Stimulated activated CD8-positive, alpha-beta memory T cell treated with anti-CD3 and anti-CD28 coated beads, Interleukin-4, amount 100 ng/mL, for 4 hours (primary cell): ENCODE measurements around the gene HTRA3.
"Not testable (repeated sequence)": the region's sequence is repeated elsewhere in the genome, so short reads cannot be mapped to it uniquely, and the experiment has no call there.

Experiments
- DNase-seq, 2 donors: peaks; one replicate each; pipeline ENCODE4 v3.0.0-alpha.2; 2020; ENCODE audit warnings: low read depth in 2 of 2, low spot score in 1 of 2

HTRA3 gene

GRCh38 chr4:8338351-8338961, 68.9 kb downstream of the HTRA3 start:
- no peak for DNase-seq

- no peak for DNase-seq
These were observed 71.3 kb downstream of the HTRA3 start for GRCh38 chr4:8340781-8341241.

DNA sequence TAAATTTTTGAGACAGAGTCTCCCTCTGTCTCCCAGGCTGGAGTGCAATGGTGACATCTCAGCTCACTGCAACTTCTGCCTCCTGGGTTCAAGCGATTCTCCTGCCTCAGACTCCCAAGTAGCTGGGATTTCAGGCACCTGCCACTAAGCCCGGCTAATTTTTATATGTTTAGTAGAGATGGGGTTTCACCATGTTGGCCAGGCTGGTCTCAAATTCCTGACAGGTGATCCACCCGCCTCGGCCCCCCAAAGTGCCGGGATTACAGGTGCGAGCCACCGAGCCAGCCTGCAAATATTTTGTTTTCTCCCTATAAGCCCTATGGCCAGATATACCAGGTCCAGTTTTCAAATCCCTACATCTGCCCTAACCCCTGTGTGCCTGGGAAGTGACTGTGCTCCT, 71.7 kb downstream of the HTRA3 start:
- DNase-seq = not testable (repeated sequence)

- no peak for DNase-seq
These were observed 72.1 kb downstream of the HTRA3 start for GRCh38 chr4:8341691-8342090.

- no peak for DNase-seq
These were observed 73.2 kb downstream of the HTRA3 start for GRCh38 chr4:8342651-8343261.

DNA sequence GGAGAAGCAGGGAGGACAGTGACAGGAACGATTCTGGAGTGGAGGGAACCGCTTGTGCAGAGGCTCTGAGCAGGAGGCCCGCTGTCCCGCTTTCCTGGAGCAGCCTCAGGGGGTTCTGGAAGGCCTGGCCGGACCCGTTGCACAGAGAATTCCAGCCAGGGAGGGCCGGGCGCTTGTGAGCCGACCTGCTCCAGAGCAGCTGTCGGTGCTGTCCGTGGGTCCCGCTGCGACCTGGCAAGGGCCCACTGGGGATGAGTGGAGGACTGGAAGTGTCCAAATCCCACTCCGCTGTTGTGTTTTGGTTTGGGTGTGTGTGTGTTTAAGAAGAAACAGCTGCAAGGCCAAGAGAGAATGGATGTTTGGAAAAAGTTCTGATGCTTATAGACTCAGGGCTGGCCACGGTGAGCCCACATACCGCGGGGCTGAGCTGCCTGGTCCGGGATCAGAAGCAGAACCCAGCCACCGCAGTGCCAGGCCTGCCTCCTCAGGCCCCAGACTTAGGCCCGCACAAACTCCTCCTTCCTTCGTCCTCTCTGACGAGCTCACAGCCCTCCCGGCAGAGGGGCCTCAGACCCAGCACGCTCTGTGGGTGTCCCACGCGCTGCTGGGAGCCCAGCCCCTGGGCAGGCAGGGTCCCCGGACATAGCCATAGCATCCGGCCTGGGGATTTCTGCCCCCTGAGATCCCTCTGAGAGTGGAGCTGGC, 73.9 kb downstream of the HTRA3 start:
- DNase-seq = no peak

DNA sequence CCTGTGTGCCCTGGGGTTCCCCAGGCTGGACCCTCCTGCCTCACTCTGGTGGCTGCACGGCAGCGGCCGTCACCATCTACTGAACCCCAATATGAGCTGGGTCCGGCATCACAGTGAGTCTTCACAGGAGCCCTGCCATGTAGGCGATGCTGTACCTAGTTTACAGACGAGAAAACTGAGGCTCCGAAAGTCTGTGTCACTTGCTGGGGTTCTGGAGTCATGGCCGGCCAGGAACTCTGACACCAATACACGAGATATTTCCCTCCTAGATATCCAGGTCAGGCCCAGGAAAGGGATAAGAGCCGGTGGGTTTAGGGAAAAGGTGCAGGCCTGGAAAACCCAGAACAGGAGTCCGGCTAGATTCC, 74.4 kb downstream of the HTRA3 start:
- no peak for DNase-seq

DNA sequence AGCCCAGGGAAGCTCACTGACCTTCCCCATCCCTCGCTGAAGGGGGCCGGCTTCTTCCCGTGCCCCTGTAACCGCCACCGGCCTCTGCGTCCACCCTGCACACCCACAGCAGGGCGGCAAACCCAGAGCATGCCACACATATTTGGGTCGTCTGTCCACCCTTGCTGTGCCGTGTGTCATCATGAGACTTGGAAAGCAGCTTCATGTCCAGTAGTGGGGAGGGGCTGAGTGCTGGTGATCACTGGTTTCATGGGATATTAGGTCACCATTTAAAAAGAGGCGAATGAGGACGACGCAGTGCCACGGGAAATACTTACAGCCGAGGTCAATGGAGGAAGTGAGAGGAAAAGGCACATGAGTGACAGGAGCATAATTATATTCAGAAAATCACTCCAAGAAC, 74.8 kb downstream of the HTRA3 start:
- no peak for DNase-seq

DNA sequence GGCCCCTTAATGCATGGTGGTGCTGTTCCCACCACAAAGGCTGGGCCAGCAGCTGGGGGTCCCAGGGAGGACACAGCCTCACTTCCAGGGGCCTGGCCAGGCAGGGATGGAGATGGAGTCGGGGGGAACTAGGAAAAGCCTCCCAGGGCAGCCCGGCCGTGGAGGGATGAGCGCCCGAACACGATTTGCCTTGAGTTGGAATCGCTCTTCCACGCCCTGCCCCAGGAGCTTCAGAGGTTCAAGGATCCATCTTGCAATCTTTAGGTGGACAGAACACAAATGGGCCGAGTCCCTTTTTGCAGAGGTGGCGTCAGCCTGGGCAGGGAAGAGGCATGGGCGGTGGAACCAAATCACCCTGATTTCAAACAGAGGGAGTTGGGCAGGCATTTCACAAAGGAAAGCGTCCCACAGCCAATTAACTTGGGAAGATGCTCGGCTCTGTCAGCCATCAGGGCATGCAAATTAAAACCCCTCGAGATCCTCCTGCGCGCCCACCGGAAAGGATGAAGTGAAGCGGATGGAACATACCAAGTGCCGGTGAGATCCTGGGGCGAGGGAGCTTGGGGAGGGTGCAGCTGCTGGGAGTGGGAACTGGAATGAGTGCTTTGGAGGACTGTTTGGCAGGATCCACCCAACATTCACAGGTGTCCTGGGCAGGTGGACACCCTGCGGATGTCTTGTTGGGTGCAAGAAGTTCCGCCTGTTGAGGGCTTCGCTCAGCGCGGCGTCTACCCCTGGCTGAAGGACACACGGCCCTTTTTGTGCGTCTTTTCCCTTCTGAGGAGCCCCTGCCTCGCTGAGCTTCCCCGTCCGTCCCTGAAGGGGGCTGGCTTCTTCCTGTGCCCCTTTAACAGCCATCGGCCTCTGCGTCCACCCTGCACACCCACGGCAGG, 75.7 kb downstream of the HTRA3 start:
- DNase-seq = no peak

- DNase-seq = no peak
These were observed 76.6 kb downstream of the HTRA3 start for GRCh38 chr4:8345946-8346814.

- no peak for DNase-seq
These were observed 77.5 kb downstream of the HTRA3 start for GRCh38 chr4:8346838-8347605.

DNA sequence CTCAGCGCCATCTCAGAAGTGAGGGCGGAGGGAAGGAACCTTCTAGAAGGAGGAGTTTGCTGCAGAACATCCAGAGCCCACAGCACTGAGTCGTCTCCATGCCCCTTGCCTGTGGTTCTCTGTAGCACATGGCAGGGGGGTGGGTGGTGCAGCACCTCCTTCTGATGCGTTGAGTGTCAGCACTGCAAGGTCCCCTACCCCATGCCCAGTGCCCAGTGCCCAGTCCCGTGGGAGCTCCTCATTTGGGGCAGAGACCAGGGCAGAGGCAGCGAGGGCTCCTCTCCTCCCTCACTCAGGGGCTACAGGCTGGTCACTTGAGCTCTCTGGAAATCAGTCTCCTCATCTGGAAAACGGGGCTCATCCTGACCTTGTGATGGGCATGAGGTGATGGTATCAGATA, 78.1 kb downstream of the HTRA3 start:
- DNase-seq = no peak

DNA sequence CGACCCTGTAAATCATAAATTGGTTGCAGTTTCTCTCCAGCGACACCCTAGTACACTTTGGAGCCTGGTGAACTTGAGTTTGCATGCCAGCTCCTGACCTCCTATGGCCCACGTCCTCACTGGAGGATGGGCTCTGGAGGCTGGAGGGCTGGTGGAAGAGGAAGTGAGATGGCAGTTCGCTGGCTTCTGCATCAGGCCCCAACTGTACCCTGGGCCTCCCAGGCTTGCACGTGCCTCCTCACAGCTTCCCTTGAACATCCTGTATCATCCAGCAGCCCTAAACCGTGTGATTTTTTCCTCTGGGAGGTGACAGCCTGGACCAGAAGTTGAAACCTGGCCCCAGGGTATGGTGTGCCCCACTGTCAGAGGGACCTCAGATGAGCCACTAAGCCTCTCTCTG, 78.5 kb downstream of the HTRA3 start:
- DNase-seq = no peak

GRCh38 chr4:8349236-8349635, 79.7 kb downstream of the HTRA3 start:
- not testable (repeated sequence) for DNase-seq

DNA sequence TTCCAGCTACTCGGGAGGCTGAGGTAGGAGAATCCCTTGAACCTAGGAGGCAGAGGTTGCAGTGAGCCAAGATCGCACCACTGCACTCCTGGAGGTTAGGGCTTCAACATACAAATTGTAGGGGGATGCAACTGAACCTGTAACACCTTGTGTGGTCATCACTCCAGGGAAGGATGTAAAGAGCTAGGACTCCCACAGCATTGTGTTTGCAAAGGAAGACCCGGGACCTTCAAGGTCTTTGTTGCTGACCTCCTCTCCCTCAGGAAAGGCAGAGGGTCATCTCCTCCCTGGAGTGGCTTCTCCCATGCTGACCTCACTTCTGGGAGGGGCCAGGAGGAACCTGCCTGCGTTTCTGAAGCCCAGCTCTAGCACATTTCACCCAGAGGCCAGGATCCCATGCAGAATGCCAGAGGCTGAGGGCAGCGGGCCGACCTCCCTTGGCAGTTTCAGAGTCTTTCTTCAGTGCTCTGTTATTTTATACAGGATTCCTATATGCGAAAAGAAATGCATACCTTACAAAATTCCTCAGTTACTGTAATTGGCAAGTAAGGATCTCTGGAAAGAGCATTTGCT, 80.2 kb downstream of the HTRA3 start:
- no peak for DNase-seq

GRCh38 chr4:8350352-8350751, 80.8 kb downstream of the HTRA3 start:
- no peak for DNase-seq

GRCh38 chr4:8350841-8351461, 81.4 kb downstream of the HTRA3 start:
- DNase-seq = no peak

DNA sequence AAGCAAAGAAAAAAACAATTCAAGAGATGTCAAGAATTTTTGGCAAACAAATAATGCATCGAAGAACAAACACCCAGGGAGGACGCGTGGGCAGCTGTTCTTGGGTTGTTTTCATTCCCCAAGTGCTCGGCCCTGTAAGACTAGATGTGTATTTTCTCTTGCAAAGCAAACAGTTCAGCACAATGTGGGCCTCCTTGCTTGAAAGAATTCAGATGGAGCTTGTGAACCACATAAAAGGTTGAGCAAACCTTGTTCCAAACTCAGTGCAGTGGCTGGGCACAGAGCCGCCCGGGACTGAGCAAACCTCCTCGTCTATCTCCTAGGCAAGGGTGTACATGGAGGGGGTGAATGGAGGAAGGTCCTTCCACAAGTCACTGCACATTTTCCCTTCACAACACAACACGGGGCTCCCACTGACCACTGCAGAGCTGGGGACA, 82.4 kb downstream of the HTRA3 start:
- no peak for DNase-seq
